Mesendoderm (in vitro differentiated cells): ENCODE measurements around the gene HEPHL1.

ENCODE experiments used
- DNase-seq: peaks from one replicate; pipeline ENCODE4 v3.0.0; 2013
- H2AK5ac ChIP-seq: 2 replicates; pipeline ENCODE4 v1.6.1; 2013; ENCODE audit warnings: low read length, inconsistent platforms
- H2BK120ac ChIP-seq: 2 replicates; pipeline ENCODE4 v1.6.1; 2013; ENCODE audit warnings: low read depth, mild to moderate bottlenecking, low read length, moderate library complexity, mixed read lengths
- H2BK15ac ChIP-seq: replicated peaks from 2 replicates; pipeline ENCODE4 v1.6.1; 2013; ENCODE audit warnings: low read depth, mild to moderate bottlenecking, moderate library complexity
- H2BK5ac ChIP-seq: 2 replicates; pipeline ENCODE4 v1.6.1; 2013; ENCODE audit warnings: low read length, inconsistent platforms
- H3K18ac ChIP-seq: 2 replicates; pipeline ENCODE4 v1.6.1; 2013; ENCODE audit warnings: mild to moderate bottlenecking, low read length, mixed read lengths
- H3K23ac ChIP-seq: one replicate; pipeline ENCODE4 v1.6.1; 2013; ENCODE audit warnings: low read length
- H3K27ac ChIP-seq: 2 replicates; pipeline ENCODE4 v1.5.1; 2013; ENCODE audit warnings: low read depth, mild to moderate bottlenecking, inconsistent platforms, low read length, moderate library complexity
- H3K27me3 ChIP-seq: 2 replicates; pipeline ENCODE4 v1.6.1; 2013; ENCODE audit warnings: low read length, control low read depth, mild to moderate bottlenecking, inconsistent platforms; ENCODE audit not compliant: insufficient read depth, poor library complexity
- H3K36me3 ChIP-seq: 2 replicates; pipeline ENCODE4 v1.6.1; 2013; ENCODE audit warnings: low read length, inconsistent platforms; ENCODE audit not compliant: control insufficient read depth, insufficient read depth
- H3K4ac ChIP-seq: one replicate; pipeline ENCODE4 v1.6.1; 2013; ENCODE audit warnings: low read depth, mild to moderate bottlenecking, low read length, moderate library complexity
- H3K4me1 ChIP-seq: 2 replicates; pipeline ENCODE4 v1.6.1; 2013; ENCODE audit warnings: low read depth, low read length, inconsistent platforms; ENCODE audit not compliant: control insufficient read depth
- H3K4me2 ChIP-seq: 2 replicates; pipeline ENCODE4 v1.6.1; 2013; ENCODE audit warnings: low read length
- H3K4me3 ChIP-seq: 2 replicates; pipeline ENCODE4 v1.5.1; 2013; ENCODE audit warnings: mild to moderate bottlenecking, low read length
- H3K56ac ChIP-seq: one replicate; pipeline ENCODE4 v1.6.1; 2013; ENCODE audit warnings: low read length
- H3K79me1 ChIP-seq: 2 replicates; pipeline ENCODE4 v1.6.1; 2013; ENCODE audit warnings: low read length, inconsistent platforms
- H3K79me2 ChIP-seq: 2 replicates; pipeline ENCODE4 v1.6.1; 2013; ENCODE audit warnings: mild to moderate bottlenecking, low read length; ENCODE audit not compliant: control insufficient read depth, insufficient read depth
- H3K9ac ChIP-seq: 2 replicates; pipeline ENCODE4 v1.6.1; 2013; ENCODE audit warnings: low read length, inconsistent platforms
- H4K5ac ChIP-seq: one replicate; pipeline ENCODE4 v1.6.1; 2013; ENCODE audit warnings: low read length
- H4K8ac ChIP-seq: one replicate; pipeline ENCODE4 v1.6.1; 2013; ENCODE audit warnings: low read depth, mild to moderate bottlenecking, control low read depth, low read length, moderate library complexity
- WGBS: extraction: QIAGEN DNeasy Blood & Tissue Kit; methylation state at CpG from one replicate; pipeline ENCODE4 v1.1.7; 2013; ENCODE audit warnings: low lambda C conversion rate, missing lambda C conversion rate; ENCODE audit not compliant: insufficient coverage; ENCODE audit errors: extremely low coverage; 5-methylcytosine and 5-hydroxymethylcytosine counted together

Gene HEPHL1

DNA sequence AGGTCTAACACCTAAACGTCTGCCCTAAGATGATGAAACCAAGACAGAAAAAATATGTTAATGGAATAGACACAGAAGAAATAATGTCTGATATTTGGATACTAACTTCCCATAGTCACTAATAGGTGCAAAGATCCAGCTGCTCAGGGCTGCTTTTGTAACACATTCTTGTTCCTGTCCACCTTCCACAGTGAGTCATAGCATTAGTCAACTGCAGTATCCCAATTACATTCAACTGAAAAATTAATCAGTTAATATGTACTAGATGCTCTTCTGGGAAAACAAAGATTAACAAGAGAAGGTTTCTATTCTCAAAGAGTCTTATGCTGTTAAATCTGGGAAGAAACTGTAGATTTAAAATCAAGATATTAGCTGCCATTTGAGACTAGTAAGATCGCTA, 47.6 kb downstream of the HEPHL1 start:
- Histone ChIP-seq H3K9ac (no peak overlapping the region), H2AK5ac (no peak overlapping the region), H3K4me3 (no peak overlapping the region), H3K79me1 (no peaks in the 10 kb centered on the region), H3K4me2 (no peak overlapping the region), H4K5ac (no peak overlapping the region), H3K56ac (no peak overlapping the region), H3K23ac (no peak overlapping the region), H2BK15ac (no peak overlapping the region), H3K27me3 (no peaks in the 10 kb centered on the region), H3K4ac (no peak overlapping the region), H2BK5ac (no peak overlapping the region), H2BK120ac (no peak overlapping the region), H3K27ac (no peak overlapping the region), H3K79me2 (no peaks in the 10 kb centered on the region), H3K36me3 (no peaks in the 10 kb centered on the region), H3K4me1 (no peaks in the 10 kb centered on the region), H3K18ac (no peak overlapping the region), H4K8ac (no peak overlapping the region)
- no CpG with 5 or more reads among the region's 2 CpGs for WGBS
- DNase-seq = no peak

- Histone ChIP-seq H4K5ac (no peak overlapping the region), H2BK5ac (no peak overlapping the region), H3K4me1 (no peaks in the 10 kb centered on the region), H3K56ac (no peak overlapping the region), H3K27ac (no peak overlapping the region), H3K4me3 (no peak overlapping the region), H2BK15ac (no peak overlapping the region), H4K8ac (no peak overlapping the region), H3K4me2 (no peak overlapping the region), H3K79me1 (no peaks in the 10 kb centered on the region), H2BK120ac (no peak overlapping the region), H2AK5ac (no peak overlapping the region), H3K9ac (no peak overlapping the region), H3K23ac (no peak overlapping the region), H3K36me3 (no peaks in the 10 kb centered on the region), H3K18ac (no peak overlapping the region), H3K4ac (no peak overlapping the region), H3K79me2 (no peaks in the 10 kb centered on the region), H3K27me3 (no peaks in the 10 kb centered on the region)
- no CpG with 5 or more reads among the region's 2 CpGs for WGBS
- DNase-seq = peak; percentile 48
Measured at GRCh38 chr11:94077552-94078293, 56.6 kb downstream of the HEPHL1 start.

DNA sequence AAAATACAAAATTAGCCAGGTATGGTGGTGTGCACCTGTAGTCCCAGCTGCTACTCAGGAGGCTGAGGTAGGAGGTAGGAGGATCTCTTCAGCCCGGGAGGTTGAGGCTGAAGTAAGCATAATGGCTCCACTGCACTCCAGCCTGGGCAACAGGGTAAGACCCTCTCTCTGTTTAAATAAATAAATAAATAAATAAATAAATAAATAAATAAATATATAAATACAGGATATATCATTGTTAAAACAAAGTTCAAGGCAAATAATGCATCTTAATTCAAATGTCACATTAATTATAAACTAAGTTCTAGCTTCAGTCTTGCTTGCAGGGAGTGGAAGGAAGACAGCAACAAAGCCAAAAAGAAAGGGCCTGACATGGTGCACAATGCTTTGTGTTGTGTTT, 63.0 kb downstream of the HEPHL1 start:
- Histone ChIP-seq H3K36me3 (no peaks in the 10 kb centered on the region), H3K27ac (no peak overlapping the region), H3K4me1 (no peaks in the 10 kb centered on the region), H4K8ac (no peak overlapping the region), H3K79me2 (no peaks in the 10 kb centered on the region), H4K5ac (no peak overlapping the region), H3K18ac (no peak overlapping the region), H2BK15ac (no peak overlapping the region), H3K79me1 (no peaks in the 10 kb centered on the region), H3K56ac (no peak overlapping the region), H2AK5ac (no peak overlapping the region), H3K4me2 (no peak overlapping the region), H3K27me3 (no peaks in the 10 kb centered on the region), H2BK120ac (no peak overlapping the region), H3K4ac (no peak overlapping the region), H3K4me3 (no peak overlapping the region), H3K23ac (no peak overlapping the region), H2BK5ac (no peak overlapping the region), H3K9ac (no peak overlapping the region)
- no CpG with 5 or more reads among the region's 1 CpG for WGBS
- DNase-seq = no peak

DNA sequence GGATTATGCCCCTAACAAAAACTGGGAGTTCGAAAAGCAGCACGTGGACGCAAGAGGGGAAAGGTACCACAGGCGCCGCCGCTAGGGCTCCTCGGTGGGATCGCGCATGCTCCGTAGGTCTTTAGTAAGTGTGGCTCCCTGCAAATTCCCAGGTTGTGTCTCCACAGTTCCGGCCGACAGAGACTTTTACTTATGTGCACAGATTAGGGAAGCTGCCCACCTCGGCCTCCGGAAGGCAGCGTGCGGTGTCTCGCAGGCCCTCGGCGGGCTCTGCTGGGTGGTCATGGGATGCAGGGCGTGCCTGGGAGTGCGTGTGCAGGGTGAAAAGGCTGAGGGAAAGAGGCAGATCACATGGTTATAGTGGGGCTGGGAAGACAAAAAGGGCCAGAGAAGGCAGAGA, 67.8 kb downstream of the HEPHL1 start:
- Histone ChIP-seq H3K4ac (no peak overlapping the region), H3K79me1 (no peaks in the 10 kb centered on the region), H3K18ac (no peak overlapping the region), H4K5ac (no peak overlapping the region), H3K4me3 (no peak overlapping the region), H3K27ac (no peak overlapping the region), H3K4me2 (no peak overlapping the region), H3K79me2 (no peaks in the 10 kb centered on the region), H2BK15ac (no peak overlapping the region), H3K9ac (no peak overlapping the region), H2BK5ac (no peak overlapping the region), H2AK5ac (no peak overlapping the region), H3K27me3 (no peaks in the 10 kb centered on the region), H3K36me3 (no peaks in the 10 kb centered on the region), H2BK120ac (no peak overlapping the region), H3K23ac (no peak overlapping the region), H3K56ac (no peak overlapping the region), H4K8ac (no peak overlapping the region), H3K4me1 (no peaks in the 10 kb centered on the region)
- no peak for DNase-seq
- WGBS = no CpG with 5 or more reads among the region's 21 CpGs

DNA sequence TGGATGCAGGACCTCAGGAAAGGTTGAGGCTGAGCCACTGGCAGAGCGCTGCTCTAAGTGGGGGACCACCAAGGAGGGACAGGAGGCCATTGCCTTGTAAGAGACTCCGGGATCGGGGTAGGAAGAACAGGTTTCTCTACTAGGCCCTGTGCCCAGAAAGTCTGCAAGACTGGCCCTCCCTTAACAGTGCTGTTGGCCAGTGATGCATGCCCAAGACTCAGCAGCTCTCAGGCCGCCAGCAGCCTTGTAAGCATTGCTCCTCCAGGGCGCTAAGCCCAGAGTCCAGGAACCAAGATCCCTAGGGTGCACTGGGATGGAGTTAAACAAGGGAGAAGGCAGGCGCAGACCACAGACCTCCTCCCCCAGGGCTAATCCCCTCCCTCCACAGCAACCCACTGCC, 68.2 kb downstream of the HEPHL1 start:
- no peaks in the 10 kb centered on the region for H3K27me3 ChIP-seq
- no CpG with 5 or more reads among the region's 6 CpGs for WGBS
- no peak overlapping the region for H3K23ac ChIP-seq
- no peak overlapping the region for H4K5ac ChIP-seq
- H2BK15ac ChIP-seq = no peak overlapping the region
- H3K79me1 ChIP-seq = no peaks in the 10 kb centered on the region
- no peaks in the 10 kb centered on the region for H3K79me2 ChIP-seq
- no peak overlapping the region for H3K4me2 ChIP-seq
- no peak overlapping the region for H3K18ac ChIP-seq
- no peak overlapping the region for H3K4ac ChIP-seq
- H3K4me3 ChIP-seq = no peak overlapping the region
- no peak overlapping the region for H2AK5ac ChIP-seq
- H2BK120ac ChIP-seq = no peak overlapping the region
- H3K9ac ChIP-seq = no peak overlapping the region
- H3K27ac ChIP-seq = no peak overlapping the region
- no peak overlapping the region for H3K56ac ChIP-seq
- H4K8ac ChIP-seq = no peak overlapping the region
- DNase-seq = no peak
- H3K36me3 ChIP-seq = no peaks in the 10 kb centered on the region
- H2BK5ac ChIP-seq = no peak overlapping the region
- H3K4me1 ChIP-seq = no peaks in the 10 kb centered on the region

GRCh38 chr11:94090401-94090800, 69.2 kb downstream of the HEPHL1 start:
- no peak for DNase-seq
- no peak overlapping the region for H3K4me3 ChIP-seq
- no peak overlapping the region for H4K8ac ChIP-seq
- no peak overlapping the region for H4K5ac ChIP-seq
- H3K79me2 ChIP-seq = no peaks in the 10 kb centered on the region
- no peak overlapping the region for H3K27ac ChIP-seq
- H3K4ac ChIP-seq = no peak overlapping the region
- no peak overlapping the region for H3K4me2 ChIP-seq
- H2BK120ac ChIP-seq = no peak overlapping the region
- no peak overlapping the region for H3K18ac ChIP-seq
- no peak overlapping the region for H2BK5ac ChIP-seq
- H3K79me1 ChIP-seq = no peaks in the 10 kb centered on the region
- no CpG with 5 or more reads among the region's 1 CpG for WGBS
- H3K23ac ChIP-seq = no peak overlapping the region
- no peak overlapping the region for H3K56ac ChIP-seq
- H3K9ac ChIP-seq = no peak overlapping the region
- H3K36me3 ChIP-seq = no peaks in the 10 kb centered on the region
- no peaks in the 10 kb centered on the region for H3K27me3 ChIP-seq
- H2AK5ac ChIP-seq = no peak overlapping the region
- H3K4me1 ChIP-seq = no peaks in the 10 kb centered on the region
- H2BK15ac ChIP-seq = no peak overlapping the region
